HepG2 (cell line): ENCODE results near the gene NDUFA5. TPM values are rescaled to one million over a fixed set of nuclear protein-coding genes. Genes with fewer than 3 reads are reported as not detected.
A peak's percentile ranks its signal among the peaks of the same experiment; 100 is the strongest.

ENCODE experiments used
- ATAC-seq: fragments of 200-7000 bp; cut with Tn5 transposase; 3 replicates; pipeline ENCODE4 v1.9.1; 2020; ENCODE audit warnings: mild to moderate bottlenecking, moderate library complexity
- BruUV-seq: library from RNA; stranded (reverse); fragments of 400-500 nt; replicated peaks from 2 replicates; lab custom pipeline; 2021; lab: Mats Ljungman, UMichigan
- CTCF ChIA-PET: fragments of 300-600 bp; formaldehyde crosslinking; extraction: SDS; loops from one replicate; lab custom pipeline; 2021; ENCODE audit warnings: low total read pairs, inconsistent platforms, low intra/inter-chr PET ratio; lab: Yijun Ruan, JAX
- POLR2A ChIA-PET: fragments of 350-600 bp; sonication (Branson Sonifier 250); formaldehyde crosslinking; loops from one replicate; lab custom pipeline; 2020; ENCODE audit warnings: antibody characterized with exemption, inconsistent platforms; lab: Yijun Ruan, JAX
- DNase-seq: peaks from one replicate; pipeline ENCODE4 v3.0.0-alpha.2; 2015; ENCODE audit warnings: low spot score
- FAIRE-seq: peaks from 3 replicates; lab custom pipeline; 2011; peaks lifted over from hg19 to GRCh38; lab: Jason Lieb, UNC
- H2AFZ ChIP-seq: one replicate; pipeline ENCODE4 v1.6.1; 2011; ENCODE audit warnings: low read length, inconsistent platforms
- H3K27ac ChIP-seq: fragments of 300-600 bp; 3 replicates; pipeline ENCODE4 v1.8.0; 2011; ENCODE audit warnings: mixed run types, mild to moderate bottlenecking, mixed read lengths, low read length, inconsistent platforms; ENCODE audit not compliant: insufficient read depth; ENCODE audit errors: extremely low read length
- H3K27me3 ChIP-seq, 2 experiments: fragments of 200-600 bp in 1 of 2; 2 replicates in 1 of 2; 3 replicates in 1 of 2; pipeline versions ENCODE4 v1.6.0 to v1.8.0; 2011; ENCODE audit warnings: low read length in 2 of 2, mild to moderate bottlenecking in 2 of 2, moderate library complexity in 2 of 2, inconsistent platforms in 1 of 2; ENCODE audit not compliant: insufficient read depth in 2 of 2, control insufficient read depth in 1 of 2
- H3K36me3 ChIP-seq, 2 experiments: fragments of 200-600 bp in 1 of 2; replicated peaks in 1 of 2; 2 replicates in 1 of 2; 3 replicates in 1 of 2; pipeline versions ENCODE4 v1.5.1 to v1.8.0; 2011; ENCODE audit warnings: low read length in 2 of 2, inconsistent platforms in 1 of 2; ENCODE audit not compliant: insufficient read depth in 2 of 2, control insufficient read depth in 1 of 2
- H3K4me1 ChIP-seq: 2 replicates; pipeline ENCODE4 v1.5.1; 2012; ENCODE audit warnings: low read length, inconsistent platforms; ENCODE audit not compliant: insufficient read depth
- H3K4me2 ChIP-seq: 2 replicates; pipeline ENCODE4 v1.6.0; 2011; ENCODE audit warnings: low read depth, low read length, inconsistent platforms
- H3K4me3 ChIP-seq, 3 experiments: fragments of 200-600 bp in 1 of 3; sonication (generic), shearing (Covaris generic) in 1 of 3; replicated peaks in 1 of 3; 2 replicates each; pipeline ENCODE4 v1.5.1; 2011 to 2016; ENCODE audit warnings: low read length in 3 of 3, inconsistent platforms in 2 of 3, low read depth in 2 of 3, mild to moderate bottlenecking in 2 of 3, control low read depth in 1 of 3, mixed read lengths in 1 of 3; ENCODE audit not compliant: insufficient read depth in 1 of 3
- H3K79me2 ChIP-seq: one replicate; pipeline ENCODE4 v1.6.1; 2011; ENCODE audit warnings: low read length, inconsistent platforms; ENCODE audit not compliant: insufficient read depth
- H3K9ac ChIP-seq: 2 replicates; pipeline ENCODE4 v1.6.0; 2011; ENCODE audit warnings: mild to moderate bottlenecking, low read depth, low read length, inconsistent platforms; ENCODE audit not compliant: insufficient read depth
- H3K9me3 ChIP-seq: 2 replicates; pipeline ENCODE4 v1.5.1; 2012; ENCODE audit warnings: mild to moderate bottlenecking, low read length
- H4K20me1 ChIP-seq: 2 replicates; pipeline ENCODE4 v1.6.0; 2011; ENCODE audit warnings: inconsistent platforms, mild to moderate bottlenecking, low read length, moderate library complexity; ENCODE audit not compliant: insufficient read depth
- HBP1 ChIP-seq: IDR thresholded peaks from 2 replicates; pipeline ENCODE4 v1.6.1; 2016; ENCODE audit warnings: low read depth, control low read depth
- HOXD1 ChIP-seq: sonication (generic); formaldehyde crosslinking; IDR thresholded peaks from 2 replicates; pipeline ENCODE4 v1.5.0; 2020; ENCODE audit warnings: missing genetic modification reagents
- IRX3 ChIP-seq: sonication (generic); formaldehyde crosslinking; IDR thresholded peaks from 2 replicates; pipeline ENCODE4 v1.8.1; 2023; ENCODE audit warnings: mild to moderate bottlenecking, low read depth, missing genetic modification reagents, borderline replicate concordance
- MTF2 ChIP-seq: sonication (generic); formaldehyde crosslinking; IDR thresholded peaks from 2 replicates; pipeline ENCODE4 v1.5.0; 2020; ENCODE audit warnings: missing genetic modification reagents, borderline replicate concordance
- NCOA2 ChIP-seq: sonication (generic); formaldehyde crosslinking; IDR thresholded peaks from 2 replicates; pipeline ENCODE4 v1.8.0; 2022; ENCODE audit warnings: inconsistent platforms
- RXRA ChIP-seq: sonication (generic); formaldehyde crosslinking; IDR thresholded peaks from 2 replicates; pipeline ENCODE4 v1.5.1; 2020; ENCODE audit warnings: missing genetic modification reagents
- SALL1 ChIP-seq: sonication (generic); formaldehyde crosslinking; IDR thresholded peaks from 2 replicates; pipeline ENCODE4 v1.8.0; 2022; ENCODE audit warnings: mild to moderate bottlenecking, missing genetic modification reagents
- SOX6 ChIP-seq, 2 experiments: fragments of 450-650 bp in 1 of 2; sonication (generic) in 1 of 2; formaldehyde crosslinking in 1 of 2; IDR thresholded peaks; 2 replicates each; pipeline versions ENCODE4 v1.4.0 to v1.6.1; 2017 to 2020; ENCODE audit warnings: antibody characterized with exemption in 1 of 2, mild to moderate bottlenecking in 1 of 2, missing genetic modification reagents in 1 of 2
- THAP9 ChIP-seq: sonication (generic); formaldehyde crosslinking; IDR thresholded peaks from 2 replicates; pipeline ENCODE4; 2020; ENCODE audit warnings: missing genetic modification reagents, mild to moderate bottlenecking, borderline replicate concordance
- ZNF121 ChIP-seq: sonication (generic); formaldehyde crosslinking; IDR thresholded peaks from 2 replicates; pipeline ENCODE4 v1.5.0; 2020; ENCODE audit warnings: mild to moderate bottlenecking, missing genetic modification reagents
- ZNF543 ChIP-seq: sonication (generic); formaldehyde crosslinking; IDR thresholded peaks from 2 replicates; pipeline ENCODE4 v1.4.0; 2020; ENCODE audit warnings: mild to moderate bottlenecking, missing genetic modification reagents
- ZNF766 ChIP-seq: sonication (generic); formaldehyde crosslinking; IDR thresholded peaks from 2 replicates; pipeline ENCODE4 v1.5.0; 2020; ENCODE audit warnings: missing genetic modification reagents, borderline replicate concordance
- WGBS: methylation state at CpG from one replicate; pipeline ENCODE4 v1.1.6; 2017; ENCODE audit warnings: low lambda C conversion rate; 5-methylcytosine and 5-hydroxymethylcytosine counted together
- in situ Hi-C: cut with HindIII; loops from 2 replicates; pipeline ENCODE4 v1.10.0; 2017; ENCODE audit warnings: low pct_unique_long_range_greater_than_20kb; ENCODE audit not compliant: extremely low pct_ligation_motif_present
- intact Hi-C: fragments of 100-400 bp; cut with micrococcal nuclease; formaldehyde crosslinking; loops from one replicate; pipeline ENCODE4 v1.10.0; 2022; ENCODE audit not compliant: unreplicated experiment
- polyA plus RNA-seq, 8 experiments: library from polyadenylated mRNA; depleted of rRNA in 3 of 8; stranded (reverse) in 7 of 8; unstranded in 1 of 8; fragments of >200 nt; fragmentation: Illumina TruSeq in 4 of 8; extraction: Trizol in 4 of 8; gene quantifications; 2 replicates each; pipeline versions ENCODE4 v1.2.1 to v1.2.3, GENCODE V29; 2011 to 2016; ENCODE audit warnings: low read depth in 4 of 8, missing spikeins in 1 of 8, mixed read lengths in 1 of 8; ENCODE audit not compliant: insufficient read depth in 1 of 8
- total RNA-seq, 5 experiments: library from RNA; depleted of rRNA; stranded (reverse); fragments of >200 nt; fragmentation: Illumina TruSeq; extraction: Trizol; gene quantifications; 2 replicates each; pipeline ENCODE4 v1.2.3, GENCODE V29; 2016; ENCODE audit warnings: low read depth in 1 of 5

The NDUFA5 gene
- total and polyA plus RNA-seq, 2 of the 13 experiments (the other 11 are each of a cell fraction or from before 2014, with no cell fraction given), result 16.9 to 55.9 TPM

- CTCF ChIA-PET, result interaction anchor here (4.3 kb wide), 1 partner anchor 40 kb away, joined by 28 read pairs; no protein-coding TSS in a partner anchor
- no TSS peak for BruUV-seq
These were observed 23.7 kb downstream of the NDUFA5 start for GRCh38 chr7:123533929-123534382.

DNA sequence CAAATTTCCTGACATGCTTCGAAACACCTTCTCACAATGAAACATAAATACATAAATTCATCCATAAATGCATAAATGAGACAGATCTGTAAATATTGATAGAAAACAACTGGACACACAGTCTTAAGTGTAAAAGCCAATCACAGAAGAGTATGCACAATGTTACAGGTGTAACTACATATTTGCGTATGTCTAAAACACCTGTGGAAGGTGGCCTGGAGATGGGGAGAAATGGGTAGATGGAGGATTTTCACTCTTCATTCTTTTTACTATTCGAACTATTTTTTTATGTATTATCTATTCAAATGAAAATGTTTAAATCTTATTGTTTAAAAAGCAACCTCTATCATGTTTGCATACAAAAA, 24.1 kb downstream of the NDUFA5 start:
- in situ Hi-C loops, result no loop called here
- ATAC-seq (no peak), FAIRE-seq (no peak), DNase-seq (no peak)
- peaks cover 10% of the 10 kb centered on the region for H3K4me1 ChIP-seq
- intact Hi-C loops, result no loop called here
- WGBS, result 41% methylated on average over 3 of the region's 3 CpGs
- H3K9me3 ChIP-seq, result no peaks in the 10 kb centered on the region
- peaks cover 0 to 10% of the 10 kb centered on the region in 2 experiments; a peak in 3 of 5 replicates for H3K27me3 ChIP-seq
- H4K20me1 ChIP-seq, result no peaks in the 10 kb centered on the region
- no peaks in the 10 kb centered on the region for H3K79me2 ChIP-seq
- no peaks in the 10 kb centered on the region for H3K36me3 ChIP-seq
- H2AFZ ChIP-seq, result no peak overlapping the region
- POLR2A ChIA-PET, result interaction anchor here (1.2 kb wide), 1 partner anchor 24 kb away, joined by 7 read pairs; the partner anchor contains the start of gene NDUFA5
- H3K4me3 ChIP-seq, result peak overlapping the region in 2 of 3 experiments; percentile 19 to 74; a peak in 2 of 6 replicates
- BruUV-seq, result no TSS peak
- no peak overlapping the region for H3K4me2 ChIP-seq
- CTCF ChIA-PET, result no interaction called here
- H3K9ac ChIP-seq, result no peak overlapping the region
- no peak overlapping the region for H3K27ac ChIP-seq
- no peak for TF ChIP-seq IRX3 (CRISPR knock-in tag)
- TF ChIP-seq THAP9 (CRISPR knock-in tag), result no peak
- no peak for TF ChIP-seq SALL1 (CRISPR knock-in tag)
- no peak for TF ChIP-seq NCOA2
- TF ChIP-seq ZNF766, result no peak
- TF ChIP-seq SOX6 (IDR thresholded peaks at IDR 0.05), result no peak
- TF ChIP-seq SOX6 (CRISPR knock-in tag; IDR thresholded peaks at IDR 0.05), result no peak

More at GRCh38 chr7:123533929-123534382, 23.7 kb downstream of the NDUFA5 start:
- DNase-seq (no peak), ATAC-seq (peak; percentile 18), FAIRE-seq (no peak)
- H3K27me3 ChIP-seq, result peaks cover 0 to 10% of the 10 kb centered on the region in 2 experiments; a peak in 3 of 5 replicates
- no peaks in the 10 kb centered on the region for H3K79me2 ChIP-seq
- H3K36me3 ChIP-seq, result no peaks in the 10 kb centered on the region
- peak overlapping the region; percentile 98 for H3K4me2 ChIP-seq
- in situ Hi-C loops (no loop called here), intact Hi-C loops (loop anchor here (1.0 kb wide), 1 partner anchor 23 kb away; the partner anchor contains the start of gene NDUFA5)
- no peaks in the 10 kb centered on the region for H3K9me3 ChIP-seq
- H3K27ac ChIP-seq, result no peak overlapping the region
- TF ChIP-seq ZNF121 (CRISPR knock-in tag) (no peak), MTF2 (0 out of 2 replicates have a peak, but pooled peaks have one; percentile 61), RXRA (CRISPR knock-in tag) (no peak), HBP1 (CRISPR knock-in tag) (0 out of 2 replicates have a peak, but pooled peaks have one; percentile 9), ZNF543 (no peak), HOXD1 (0 out of 2 replicates have a peak, but pooled peaks have one; percentile 37)
- no peak overlapping the region for H2AFZ ChIP-seq
- H4K20me1 ChIP-seq, result no peaks in the 10 kb centered on the region
- H3K4me3 ChIP-seq, result peak overlapping the region; percentile 19 to 74 (median 66); a peak in 5 of 6 replicates
- POLR2A ChIA-PET, result interaction anchor here (1.2 kb wide), 1 partner anchor 24 kb away, joined by 7 read pairs; the partner anchor contains the start of gene NDUFA5
- WGBS, result 0% methylated on average over 7 of the region's 9 CpGs
- H3K9ac ChIP-seq, result 0 out of 2 replicates have a peak overlapping the region, but pooled peaks have one; percentile 8
- peaks cover 6% of the 10 kb centered on the region for H3K4me1 ChIP-seq
